H9 (cell line): Measurements from ENCODE around the gene CPNE8. TPM values are rescaled to one million over a fixed set of nuclear protein-coding genes. Genes with fewer than 3 reads are reported as not detected.

Experiments used
- DNase-seq: peaks from one replicate; pipeline ENCODE4 v3.0.0-alpha.2; 2017
- H2AFZ ChIP-seq: one replicate; pipeline ENCODE4 v1.6.1; 2013; ENCODE audit warnings: mild to moderate bottlenecking, low read length, control low read depth, moderate library complexity
- H2AK5ac ChIP-seq: 2 replicates; pipeline ENCODE4 v1.6.1; 2013; ENCODE audit warnings: low read length, control low read depth, mixed read lengths; ENCODE audit not compliant: insufficient read length
- H2BK120ac ChIP-seq: one replicate; pipeline ENCODE4 v1.6.1; 2013; ENCODE audit warnings: low read depth, mild to moderate bottlenecking, low read length, control low read depth, inconsistent platforms; ENCODE audit not compliant: poor library complexity, severe bottlenecking
- H2BK12ac ChIP-seq: 2 replicates; pipeline ENCODE4 v1.6.1; 2013; ENCODE audit warnings: low read length, control low read depth, mixed read lengths, low read depth; ENCODE audit not compliant: insufficient read length
- H2BK15ac ChIP-seq: 2 replicates; pipeline ENCODE4 v1.6.1; 2013; ENCODE audit warnings: low read depth, low read length, control low read depth
- H2BK20ac ChIP-seq: one replicate; pipeline ENCODE4 v1.6.1; 2013; ENCODE audit warnings: low read depth, mild to moderate bottlenecking, low read length, control low read depth, inconsistent platforms; ENCODE audit not compliant: poor library complexity, severe bottlenecking
- H2BK5ac ChIP-seq: 2 replicates; pipeline ENCODE4 v1.6.1; 2013; ENCODE audit warnings: low read length, control low read depth, mixed read lengths; ENCODE audit not compliant: insufficient read length
- H3K14ac ChIP-seq: 2 replicates; pipeline ENCODE4 v1.6.1; 2013; ENCODE audit warnings: low read length, control low read depth; ENCODE audit not compliant: insufficient read depth
- H3K18ac ChIP-seq: 2 replicates; pipeline ENCODE4 v1.6.1; 2013; ENCODE audit warnings: low read depth, mild to moderate bottlenecking, mixed read lengths, low read length, control low read depth; ENCODE audit not compliant: insufficient read length
- H3K23ac ChIP-seq: 2 replicates; pipeline ENCODE4 v1.6.1; 2013; ENCODE audit warnings: low read length, control low read depth, mixed read lengths, low read depth; ENCODE audit not compliant: insufficient read length
- H3K23me2 ChIP-seq: 2 replicates; pipeline ENCODE4 v1.6.1; 2013; ENCODE audit warnings: low read depth, mild to moderate bottlenecking, mixed read lengths, low read length, control low read depth; ENCODE audit not compliant: insufficient read length, poor library complexity, severe bottlenecking
- H3K27ac ChIP-seq: 2 replicates; pipeline ENCODE4 v1.5.1; 2013; ENCODE audit warnings: low read length, control low read depth, mixed read lengths, low read depth; ENCODE audit not compliant: insufficient read length
- H3K27me3 ChIP-seq: 2 replicates; pipeline ENCODE4 v1.6.1; 2013; ENCODE audit warnings: low read length, control low read depth, inconsistent platforms; ENCODE audit not compliant: insufficient read depth
- H3K4ac ChIP-seq: 2 replicates; pipeline ENCODE4 v1.6.1; 2013; ENCODE audit warnings: low read depth, mild to moderate bottlenecking, control low read depth, inconsistent platforms, low read length, moderate library complexity
- H3K4me1 ChIP-seq: 2 replicates; pipeline ENCODE4 v1.6.1; 2013; ENCODE audit warnings: low read length, control low read depth, inconsistent platforms; ENCODE audit not compliant: insufficient read depth
- H3K4me2 ChIP-seq: 2 replicates; pipeline ENCODE4 v1.6.1; 2013; ENCODE audit warnings: low read length, control low read depth, mixed read lengths; ENCODE audit not compliant: insufficient read length, insufficient read depth
- H3K56ac ChIP-seq: 2 replicates; pipeline ENCODE4 v1.6.1; 2013; ENCODE audit warnings: low read depth, mild to moderate bottlenecking, mixed read lengths, low read length, control low read depth; ENCODE audit not compliant: insufficient read length
- H3K79me1 ChIP-seq: 2 replicates; pipeline ENCODE4 v1.6.1; 2013; ENCODE audit warnings: low read depth, mild to moderate bottlenecking, moderate library complexity, low read length, control low read depth, inconsistent platforms; ENCODE audit not compliant: insufficient read depth, poor library complexity, severe bottlenecking
- H3K79me2 ChIP-seq: 2 replicates; pipeline ENCODE4 v1.6.1; 2013; ENCODE audit warnings: low read length, control low read depth, inconsistent platforms; ENCODE audit not compliant: insufficient read depth
- H3K9ac ChIP-seq: 2 replicates; pipeline ENCODE4 v1.6.1; 2013; ENCODE audit warnings: low read length, control low read depth, mixed read lengths; ENCODE audit not compliant: insufficient read length; ENCODE audit errors: extremely low read depth
- H3K9me3 ChIP-seq: one replicate; pipeline ENCODE4 v1.6.1; 2013; ENCODE audit warnings: low read depth, low read length, inconsistent platforms; ENCODE audit not compliant: control insufficient read depth
- H3T11ph ChIP-seq: one replicate; pipeline ENCODE4 v1.6.1; 2013; ENCODE audit warnings: mild to moderate bottlenecking, low read length, control low read depth, inconsistent platforms
- H4K20me1 ChIP-seq: one replicate; pipeline ENCODE4 v1.6.1; 2013; ENCODE audit not compliant: control insufficient read depth, insufficient read length, insufficient read depth
- H4K5ac ChIP-seq: 2 replicates; pipeline ENCODE4 v1.6.1; 2013; ENCODE audit warnings: low read depth, mild to moderate bottlenecking, mixed read lengths, low read length, control low read depth; ENCODE audit not compliant: insufficient read length
- H4K8ac ChIP-seq: replicated peaks from 2 replicates; pipeline ENCODE4 v1.6.1; 2013; ENCODE audit warnings: low read length, control low read depth, mixed read lengths, low read depth; ENCODE audit not compliant: insufficient read length
- H4K91ac ChIP-seq: 2 replicates; pipeline ENCODE4 v1.6.1; 2013; ENCODE audit warnings: low read depth, mild to moderate bottlenecking, moderate library complexity, mixed read lengths, low read length, control low read depth; ENCODE audit not compliant: insufficient read length
- H3K27ac Mint-ChIP-seq, 3 experiments: 2 replicates in 2 of 3; 3 replicates in 1 of 3; pipeline ENCODE4 v1.8.0; 2020 to 2021; ENCODE audit warnings: mixed read lengths in 3 of 3, mild to moderate bottlenecking in 1 of 3, moderate library complexity in 1 of 3
- H3K27me3 Mint-ChIP-seq: 2 replicates; pipeline ENCODE4 v1.8.0; 2021; ENCODE audit warnings: low read depth, mild to moderate bottlenecking, moderate library complexity, mixed read lengths
- H3K36me3 Mint-ChIP-seq, 3 experiments: 2 replicates in 2 of 3; 3 replicates in 1 of 3; pipeline ENCODE4 v1.8.0; 2020 to 2021; ENCODE audit warnings: low read depth in 3 of 3, mixed read lengths in 3 of 3; ENCODE audit not compliant: insufficient read depth in 1 of 3
- H3K4me1 Mint-ChIP-seq, 2 experiments: 2 replicates each; pipeline ENCODE4 v1.8.0; 2020; ENCODE audit warnings: mixed read lengths in 2 of 2
- H3K4me3 Mint-ChIP-seq, 2 experiments: 2 replicates in 1 of 2; 3 replicates in 1 of 2; pipeline ENCODE4 v1.8.0; 2020 to 2021; ENCODE audit warnings: mild to moderate bottlenecking in 2 of 2, mixed read lengths in 2 of 2, moderate library complexity in 1 of 2
- H3K9me3 Mint-ChIP-seq, 2 experiments: 2 replicates in 1 of 2; 3 replicates in 1 of 2; pipeline ENCODE4 v1.8.0; 2020; ENCODE audit warnings: mild to moderate bottlenecking in 2 of 2, mixed read lengths in 2 of 2, moderate library complexity in 1 of 2
- WGBS: extraction: QIAGEN DNeasy Blood & Tissue Kit; methylation state at CpG from one replicate; pipeline ENCODE4 v1.1.7; 2013; ENCODE audit warnings: missing lambda C conversion rate, low lambda C conversion rate, mixed read lengths; ENCODE audit not compliant: insufficient read length; ENCODE audit errors: extremely low coverage; 5-methylcytosine and 5-hydroxymethylcytosine counted together
- total RNA-seq: library from RNA; stranded (reverse); gene quantifications from 2 replicates; pipeline ENCODE4 v1.2.1, GENCODE V29; 2021
- TF ChIP-seq, protein P1 (sequence below): fragments of 200-600 bp; sonication (generic); conservative IDR thresholded peaks from 3 replicates; pipeline ENCODE4 v1.8.0; 2021; ENCODE audit warnings: antibody characterized with exemption, mild to moderate bottlenecking

The CPNE8 gene
- total RNA-seq, 1 experiment from 2014 or later = 1.9 TPM

- H3K18ac ChIP-seq = no peak overlapping the region
- no peak overlapping the region for H4K5ac ChIP-seq
- H3K79me1 ChIP-seq = no peaks in the 10 kb centered on the region
- H3T11ph ChIP-seq = no peak overlapping the region
- no peaks in the 10 kb centered on the region for H3K9me3 ChIP-seq
- H3K27me3 ChIP-seq = no peaks in the 10 kb centered on the region
- H4K8ac ChIP-seq = no peak overlapping the region
- Mint-ChIP-seq H3K27ac (no peak overlapping the region; a peak in 1 of 7 replicates), H3K9me3 (no peaks in the 10 kb centered on the region), H3K4me1 (no peaks in the 10 kb centered on the region), H3K36me3 (no peaks in the 10 kb centered on the region), H3K27me3 (no peaks in the 10 kb centered on the region), H3K4me3 (no peak overlapping the region)
- no peaks in the 10 kb centered on the region for H3K4me1 ChIP-seq
- H3K4ac ChIP-seq = no peak overlapping the region
- no peak overlapping the region for H2BK12ac ChIP-seq
- H3K4me2 ChIP-seq = no peak overlapping the region
- H3K23ac ChIP-seq = no peak overlapping the region
- TF ChIP-seq, protein P1, sequence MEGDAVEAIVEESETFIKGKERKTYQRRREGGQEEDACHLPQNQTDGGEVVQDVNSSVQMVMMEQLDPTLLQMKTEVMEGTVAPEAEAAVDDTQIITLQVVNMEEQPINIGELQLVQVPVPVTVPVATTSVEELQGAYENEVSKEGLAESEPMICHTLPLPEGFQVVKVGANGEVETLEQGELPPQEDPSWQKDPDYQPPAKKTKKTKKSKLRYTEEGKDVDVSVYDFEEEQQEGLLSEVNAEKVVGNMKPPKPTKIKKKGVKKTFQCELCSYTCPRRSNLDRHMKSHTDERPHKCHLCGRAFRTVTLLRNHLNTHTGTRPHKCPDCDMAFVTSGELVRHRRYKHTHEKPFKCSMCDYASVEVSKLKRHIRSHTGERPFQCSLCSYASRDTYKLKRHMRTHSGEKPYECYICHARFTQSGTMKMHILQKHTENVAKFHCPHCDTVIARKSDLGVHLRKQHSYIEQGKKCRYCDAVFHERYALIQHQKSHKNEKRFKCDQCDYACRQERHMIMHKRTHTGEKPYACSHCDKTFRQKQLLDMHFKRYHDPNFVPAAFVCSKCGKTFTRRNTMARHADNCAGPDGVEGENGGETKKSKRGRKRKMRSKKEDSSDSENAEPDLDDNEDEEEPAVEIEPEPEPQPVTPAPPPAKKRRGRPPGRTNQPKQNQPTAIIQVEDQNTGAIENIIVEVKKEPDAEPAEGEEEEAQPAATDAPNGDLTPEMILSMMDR = no peak
- no peak overlapping the region for H2AK5ac ChIP-seq
- H2BK5ac ChIP-seq = no peak overlapping the region
- WGBS = no CpG with 5 or more reads among the region's 5 CpGs
- no peak overlapping the region for H3K27ac ChIP-seq
- no peak overlapping the region for H3K14ac ChIP-seq
- H3K79me2 ChIP-seq = no peaks in the 10 kb centered on the region
- no peaks in the 10 kb centered on the region for H4K20me1 ChIP-seq
- H3K23me2 ChIP-seq = no peaks in the 10 kb centered on the region
- no peak overlapping the region for H3K56ac ChIP-seq
- H2AFZ ChIP-seq = no peak overlapping the region
- H4K91ac ChIP-seq = no peak overlapping the region
- H3K9ac ChIP-seq = no peak overlapping the region
- DNase-seq = no peak
- no peak overlapping the region for H2BK120ac ChIP-seq
- H2BK15ac ChIP-seq = no peak overlapping the region
- H2BK20ac ChIP-seq = no peak overlapping the region
Measured at GRCh38 chr12:38919191-38919590, 13.8 kb upstream of the CPNE8 start.
